Heart left ventricle (tissue), 13 donors: ENCODE data around the gene ZG16B.

Source experiments
- POLR2A ChIP-seq, 2 donors: fragments of 450-650 bp; IDR thresholded peaks; one replicate each; pipeline ENCODE4 v1.6.1; 2017; ENCODE audit warnings: antibody characterized with exemption in 2 of 2, mild to moderate bottlenecking in 2 of 2, moderate library complexity in 2 of 2
- TF ChIP-seq, protein P1 (sequence below), 12 donors: fragments of 200-600 bp; sonication (generic) in 4 of 12; IDR thresholded peaks; one replicate each; pipeline versions ENCODE4 v1.5.0 to v1.8.0; 2018 to 2022; ENCODE audit warnings: antibody characterized with exemption in 12 of 12, mild to moderate bottlenecking in 5 of 12
- donor health status: ischemic (EF 13 %, LVEDD 7.1; RV severe dilation, severe dysfunction).
- donor health status: DM: no; HTN: yes; CAD: no.
- donor health status: DM: no; HTN: no; CAD: no.
- donor health status: ischemic (EF 25% LVEDD 6.9; RV normal size, moderate dysfunction).
- donor health status: ischemic (EF 25% LVEDD 5.7; RV mildly dilated, moderate dysfunction).
- donor health status: ischemic (EF 35%, LVEDD 5.7; RV mildly dilated, moderate dysfunction).
- donor health status: nonischemic (EF 11% LVEDD 7.7; RV severe dilation, severe dysfunction).
- donor health status: DM: yes; HTN: yes; CAD: no.
- donor health status: PGD.
- donor health status: ischemic (EF 29% LVEDD 5.4; RV normal size, mild dysfunction).
- donor health status: nonischemic (EF 23%, LVEDD 6.1; RV moderate dilation, normal function).

DNA sequence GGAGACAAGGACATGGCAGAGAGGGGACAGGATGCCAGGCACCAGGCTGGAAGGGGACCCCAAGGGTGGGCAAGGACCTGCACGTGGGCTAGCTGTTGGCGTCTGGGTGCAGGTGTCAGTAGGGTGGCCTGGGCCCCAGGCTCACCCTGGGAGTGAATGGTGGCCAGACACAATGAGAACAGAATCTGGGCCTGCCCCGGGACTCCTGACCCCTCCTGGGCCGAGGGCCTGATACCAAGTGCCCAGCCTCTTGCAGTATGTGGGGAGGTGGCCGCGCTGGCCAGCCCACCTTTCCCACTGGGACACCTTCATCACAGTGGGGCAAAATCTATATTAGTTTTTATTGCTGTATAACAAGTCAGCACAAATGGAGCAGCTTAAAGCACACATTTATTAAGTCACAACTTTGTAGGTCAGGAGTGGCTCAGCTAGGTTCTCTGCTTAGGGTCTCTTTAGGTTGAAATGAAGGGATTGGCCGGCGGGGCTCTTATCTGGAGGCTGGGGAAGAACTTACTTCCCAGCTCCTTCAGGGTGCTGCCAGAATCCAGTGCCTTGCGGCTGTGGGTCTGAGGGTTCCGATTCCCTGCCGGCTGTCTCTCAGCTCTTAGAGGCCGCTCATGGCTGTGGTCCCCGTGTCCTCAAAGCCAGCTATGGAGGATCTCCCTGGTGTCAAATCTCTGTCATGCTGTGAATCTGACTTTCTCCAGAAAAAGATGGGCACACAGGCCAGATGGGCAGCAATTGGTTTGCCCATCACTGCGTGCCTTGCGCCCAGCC, 46.3 kb upstream of the ZG16B start:
- TF ChIP-seq, protein P1, sequence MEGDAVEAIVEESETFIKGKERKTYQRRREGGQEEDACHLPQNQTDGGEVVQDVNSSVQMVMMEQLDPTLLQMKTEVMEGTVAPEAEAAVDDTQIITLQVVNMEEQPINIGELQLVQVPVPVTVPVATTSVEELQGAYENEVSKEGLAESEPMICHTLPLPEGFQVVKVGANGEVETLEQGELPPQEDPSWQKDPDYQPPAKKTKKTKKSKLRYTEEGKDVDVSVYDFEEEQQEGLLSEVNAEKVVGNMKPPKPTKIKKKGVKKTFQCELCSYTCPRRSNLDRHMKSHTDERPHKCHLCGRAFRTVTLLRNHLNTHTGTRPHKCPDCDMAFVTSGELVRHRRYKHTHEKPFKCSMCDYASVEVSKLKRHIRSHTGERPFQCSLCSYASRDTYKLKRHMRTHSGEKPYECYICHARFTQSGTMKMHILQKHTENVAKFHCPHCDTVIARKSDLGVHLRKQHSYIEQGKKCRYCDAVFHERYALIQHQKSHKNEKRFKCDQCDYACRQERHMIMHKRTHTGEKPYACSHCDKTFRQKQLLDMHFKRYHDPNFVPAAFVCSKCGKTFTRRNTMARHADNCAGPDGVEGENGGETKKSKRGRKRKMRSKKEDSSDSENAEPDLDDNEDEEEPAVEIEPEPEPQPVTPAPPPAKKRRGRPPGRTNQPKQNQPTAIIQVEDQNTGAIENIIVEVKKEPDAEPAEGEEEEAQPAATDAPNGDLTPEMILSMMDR (IDR thresholded peaks at IDR 0.05): no peak
- no peak for TF ChIP-seq POLR2A (IDR thresholded peaks at IDR 0.05)
